Progenitor cell of endocrine pancreas (in vitro differentiated cells): ENCODE results near the gene IL1F10. TPM values are rescaled to one million over a fixed set of nuclear protein-coding genes. Genes with fewer than 3 reads are reported as not detected.

Experiments used
- DNase-seq: peaks from one replicate; pipeline ENCODE4 v3.0.0; 2021; ENCODE audit warnings: low spot score; ENCODE audit not compliant: unreplicated experiment
- H3K27ac Mint-ChIP-seq: 2 replicates; pipeline ENCODE4 v1.8.0; 2021; ENCODE audit warnings: mild to moderate bottlenecking, moderate library complexity, mixed read lengths
- H3K27me3 Mint-ChIP-seq: 2 replicates; pipeline ENCODE4 v1.8.0; 2021; ENCODE audit warnings: mixed read lengths
- H3K36me3 Mint-ChIP-seq: 2 replicates; pipeline ENCODE4 v1.8.0; 2022; ENCODE audit warnings: mixed read lengths; ENCODE audit not compliant: insufficient read depth
- H3K4me1 Mint-ChIP-seq: 2 replicates; pipeline ENCODE4 v1.8.0; 2021; ENCODE audit warnings: low read depth, mixed read lengths
- H3K4me3 Mint-ChIP-seq: 2 replicates; pipeline ENCODE4 v1.8.0; 2021; ENCODE audit warnings: low read depth, mild to moderate bottlenecking, moderate library complexity, mixed read lengths
- H3K9me3 Mint-ChIP-seq: 2 replicates; pipeline ENCODE4 v1.8.0; 2021; ENCODE audit warnings: low read depth, mixed read lengths
- total RNA-seq: library from RNA; stranded (reverse); gene quantifications from 2 replicates; pipeline ENCODE4 v1.2.1, GENCODE V29; 2021
- TF ChIP-seq, protein P1 (sequence below): fragments of 200-600 bp; sonication (generic); IDR thresholded peaks from one replicate; pipeline ENCODE4 v1.5.0; 2021; ENCODE audit warnings: antibody characterized with exemption, mild to moderate bottlenecking; ENCODE audit not compliant: unreplicated experiment

IL1F10 gene
- total RNA-seq, 1 donor from 2014 or later: not detected

DNA sequence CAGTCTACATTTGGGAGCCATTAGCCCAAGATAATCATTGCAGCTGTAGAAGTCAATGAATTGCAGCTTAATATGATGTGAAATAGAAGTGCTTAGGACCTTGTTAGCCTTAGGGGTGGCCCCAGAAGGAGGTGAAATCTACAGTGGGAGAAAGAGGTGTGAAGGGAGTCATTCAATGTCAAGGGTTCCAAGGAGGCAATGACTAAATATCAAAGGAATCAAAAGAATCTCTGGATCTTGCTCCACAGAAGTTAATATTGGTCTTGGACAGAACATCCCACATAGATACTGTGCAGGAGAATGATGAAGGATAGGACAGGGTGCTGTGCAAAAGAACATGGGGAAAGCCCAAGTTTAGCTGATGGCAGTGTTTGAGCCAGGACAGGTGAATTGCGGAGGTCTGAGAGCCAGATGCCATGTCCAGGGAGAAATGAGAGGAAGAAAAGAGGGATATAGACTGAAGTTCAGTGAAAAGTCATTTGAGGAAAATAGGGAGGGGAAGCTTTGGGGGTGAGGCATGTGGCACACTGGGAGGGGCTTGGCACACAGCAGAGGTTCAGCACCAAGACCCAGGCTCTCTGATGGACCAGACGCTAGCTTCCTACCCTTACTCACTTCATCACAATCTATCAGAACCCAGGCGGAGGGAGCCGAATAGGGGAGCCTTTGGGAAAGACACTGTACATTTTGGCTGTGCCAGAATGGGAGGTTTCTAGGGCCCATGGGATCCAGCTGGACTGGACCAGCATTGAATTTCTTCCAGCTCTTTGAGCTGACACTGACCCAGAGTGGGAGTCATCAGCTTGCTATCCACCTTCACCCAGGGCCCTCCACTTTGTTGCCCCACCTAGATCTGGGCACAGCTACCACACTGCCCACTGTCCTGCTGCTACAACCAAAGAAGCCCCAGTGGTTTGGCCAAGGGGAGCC, 2.2 kb downstream of the IL1F10 start:
- H3K36me3 Mint-ChIP-seq: no peaks in the 10 kb centered on the region
- TF ChIP-seq, protein P1, sequence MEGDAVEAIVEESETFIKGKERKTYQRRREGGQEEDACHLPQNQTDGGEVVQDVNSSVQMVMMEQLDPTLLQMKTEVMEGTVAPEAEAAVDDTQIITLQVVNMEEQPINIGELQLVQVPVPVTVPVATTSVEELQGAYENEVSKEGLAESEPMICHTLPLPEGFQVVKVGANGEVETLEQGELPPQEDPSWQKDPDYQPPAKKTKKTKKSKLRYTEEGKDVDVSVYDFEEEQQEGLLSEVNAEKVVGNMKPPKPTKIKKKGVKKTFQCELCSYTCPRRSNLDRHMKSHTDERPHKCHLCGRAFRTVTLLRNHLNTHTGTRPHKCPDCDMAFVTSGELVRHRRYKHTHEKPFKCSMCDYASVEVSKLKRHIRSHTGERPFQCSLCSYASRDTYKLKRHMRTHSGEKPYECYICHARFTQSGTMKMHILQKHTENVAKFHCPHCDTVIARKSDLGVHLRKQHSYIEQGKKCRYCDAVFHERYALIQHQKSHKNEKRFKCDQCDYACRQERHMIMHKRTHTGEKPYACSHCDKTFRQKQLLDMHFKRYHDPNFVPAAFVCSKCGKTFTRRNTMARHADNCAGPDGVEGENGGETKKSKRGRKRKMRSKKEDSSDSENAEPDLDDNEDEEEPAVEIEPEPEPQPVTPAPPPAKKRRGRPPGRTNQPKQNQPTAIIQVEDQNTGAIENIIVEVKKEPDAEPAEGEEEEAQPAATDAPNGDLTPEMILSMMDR: no peak
- no peak for DNase-seq
- H3K27me3 Mint-ChIP-seq: peaks cover 18% of the 10 kb centered on the region
- H3K4me3 Mint-ChIP-seq: no peak overlapping the region
- no peak overlapping the region for H3K27ac Mint-ChIP-seq
- peaks cover 3% of the 10 kb centered on the region for H3K9me3 Mint-ChIP-seq
- no peaks in the 10 kb centered on the region for H3K4me1 Mint-ChIP-seq

DNA sequence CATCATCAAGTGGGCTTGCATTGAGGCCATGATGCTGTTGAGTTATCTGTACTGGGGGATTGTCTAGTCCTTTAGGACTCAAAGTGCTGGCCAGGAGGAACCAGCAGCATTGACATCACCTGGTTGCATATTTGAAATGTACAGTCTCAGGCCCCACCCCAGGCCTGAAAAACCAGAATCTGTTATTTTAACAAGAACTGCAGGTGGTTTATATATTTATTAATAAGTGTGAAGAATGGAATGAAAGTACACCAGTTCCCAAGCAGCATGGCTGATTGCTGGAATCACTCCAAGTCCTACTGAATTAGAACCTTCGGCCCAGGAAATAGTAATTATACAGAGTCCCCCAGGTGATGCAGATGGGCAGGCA, 2.8 kb downstream of the IL1F10 start:
- Mint-ChIP-seq H3K4me1 (no peaks in the 10 kb centered on the region), H3K9me3 (peaks cover under 1% of the 10 kb centered on the region), H3K36me3 (no peaks in the 10 kb centered on the region), H3K27ac (no peak overlapping the region), H3K27me3 (peaks cover 24% of the 10 kb centered on the region), H3K4me3 (no peak overlapping the region)
- no peak for DNase-seq
- TF ChIP-seq, protein P1: no peak

DNA sequence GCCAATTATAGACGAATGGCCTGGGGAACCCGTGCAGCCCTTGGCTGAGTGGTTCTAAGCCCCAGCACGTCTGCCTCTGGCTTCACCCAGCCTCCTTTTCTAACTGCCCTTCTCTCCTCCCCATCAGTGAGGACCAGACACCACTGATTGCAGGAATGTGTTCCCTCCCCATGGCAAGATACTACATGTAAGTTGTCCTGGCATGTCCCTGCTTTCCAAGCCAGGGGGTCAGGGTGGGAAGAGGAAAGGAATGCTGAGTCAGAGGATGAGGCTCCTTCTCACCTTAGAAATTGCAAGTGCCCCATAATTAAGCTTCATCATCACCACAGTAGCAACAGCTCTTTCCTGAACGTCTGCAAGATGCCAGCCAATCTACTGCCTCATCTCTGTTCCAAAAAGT, 4.8 kb downstream of the IL1F10 start:
- DNase-seq: no peak
- H3K36me3 Mint-ChIP-seq: no peaks in the 10 kb centered on the region
- H3K4me3 Mint-ChIP-seq: no peak overlapping the region
- peaks cover 32% of the 10 kb centered on the region for H3K27me3 Mint-ChIP-seq
- TF ChIP-seq, protein P1: no peak
- no peak overlapping the region for H3K27ac Mint-ChIP-seq
- peaks cover 5% of the 10 kb centered on the region for H3K4me1 Mint-ChIP-seq
- H3K9me3 Mint-ChIP-seq: no peaks in the 10 kb centered on the region

DNA sequence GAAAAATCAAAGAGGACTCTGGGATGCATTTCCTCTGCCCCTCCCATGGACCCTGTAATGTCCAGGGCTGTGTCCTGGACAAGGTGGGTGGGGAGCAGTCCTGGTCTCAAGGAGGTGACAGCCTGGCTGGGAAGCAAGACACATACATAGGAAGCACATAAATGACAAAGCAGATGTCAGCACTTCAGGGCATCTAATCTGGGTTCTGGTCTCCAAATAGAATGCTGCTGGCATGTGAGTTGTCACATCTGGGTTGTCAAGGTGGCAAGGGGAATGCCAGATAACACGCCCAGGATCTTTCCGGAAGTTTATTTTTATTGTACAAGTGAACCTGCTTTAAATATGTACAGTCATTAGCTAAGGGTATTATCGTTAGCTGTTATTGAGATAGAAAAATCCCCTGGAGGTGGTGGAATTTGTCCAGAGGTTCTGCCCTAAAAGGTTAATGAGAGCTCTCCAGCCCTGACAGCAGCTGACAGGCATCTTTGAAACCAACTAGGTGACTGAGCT, 5.6 kb downstream of the IL1F10 start:
- peaks cover 5% of the 10 kb centered on the region for H3K4me1 Mint-ChIP-seq
- H3K27ac Mint-ChIP-seq: no peak overlapping the region

DNA sequence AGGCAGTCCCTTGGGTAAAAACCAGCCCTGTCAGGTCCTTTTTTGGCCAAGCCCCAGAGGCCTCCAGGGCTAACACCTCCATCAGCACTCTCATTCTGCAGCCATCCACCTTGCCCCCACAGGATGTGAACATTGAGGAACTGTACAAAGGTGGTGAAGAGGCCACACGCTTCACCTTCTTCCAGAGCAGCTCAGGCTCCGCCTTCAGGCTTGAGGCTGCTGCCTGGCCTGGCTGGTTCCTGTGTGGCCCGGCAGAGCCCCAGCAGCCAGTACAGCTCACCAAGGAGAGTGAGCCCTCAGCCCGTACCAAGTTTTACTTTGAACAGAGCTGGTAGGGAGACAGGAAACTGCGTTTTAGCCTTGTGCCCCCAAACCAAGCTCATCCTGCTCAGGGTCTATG, 7.3 kb downstream of the IL1F10 start:
- H3K4me3 Mint-ChIP-seq: no peak overlapping the region
- TF ChIP-seq, protein P1: no peak
- no peaks in the 10 kb centered on the region for H3K36me3 Mint-ChIP-seq
- peaks cover 20% of the 10 kb centered on the region for H3K27me3 Mint-ChIP-seq
- H3K27ac Mint-ChIP-seq: no peak overlapping the region
- H3K9me3 Mint-ChIP-seq: no peaks in the 10 kb centered on the region
- peaks cover 7% of the 10 kb centered on the region for H3K4me1 Mint-ChIP-seq
- no peak for DNase-seq

More for the DNA sequence above, 5.6 kb downstream of the IL1F10 start:
- TF ChIP-seq, protein P1: no peak
- no peak for DNase-seq
- Mint-ChIP-seq H3K36me3 (no peaks in the 10 kb centered on the region), H3K9me3 (no peaks in the 10 kb centered on the region), H3K4me3 (no peak overlapping the region), H3K27me3 (peaks cover 32% of the 10 kb centered on the region)
